HG03354 (cell line): ENCODE results near the gene CDC42EP2.

Experiments
- ATAC-seq: cut with Tn5 transposase; IDR thresholded peaks from one replicate; pipeline ENCODE4 v1.9.1; 2021; ENCODE audit warnings: mild to moderate bottlenecking; ENCODE audit not compliant: unreplicated experiment, poor library complexity, severe bottlenecking

The CDC42EP2 gene

GRCh38 chr11:65295571-65296341, 18.9 kb upstream of the CDC42EP2 start:
- no peak for ATAC-seq

- no peak for ATAC-seq
These were observed 17.5 kb upstream of the CDC42EP2 start for GRCh38 chr11:65297026-65297672.

DNA sequence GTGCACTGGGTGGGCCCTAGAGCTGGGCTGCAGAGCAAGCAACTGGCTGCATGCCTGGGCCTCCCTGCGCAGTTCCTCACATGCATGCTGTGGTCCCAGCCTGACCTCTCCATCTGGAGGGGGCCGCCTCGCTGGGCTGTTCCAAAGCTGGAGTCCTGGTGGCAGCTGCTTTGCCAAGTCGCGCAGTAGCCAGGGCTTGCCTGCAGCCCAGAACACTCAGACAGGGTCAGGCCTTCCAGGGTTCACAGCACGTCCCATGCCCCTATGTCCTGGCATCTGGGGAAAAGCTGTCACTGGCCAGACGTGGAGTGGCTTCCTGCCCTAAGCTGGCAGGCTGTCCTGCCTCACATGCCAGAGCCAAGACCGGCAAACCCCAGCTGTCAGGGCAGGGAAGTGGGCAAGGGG, 16.5 kb upstream of the CDC42EP2 start:
- no peak for ATAC-seq

- no peak for ATAC-seq
These were observed 15.9 kb upstream of the CDC42EP2 start for GRCh38 chr11:65298655-65299179.

- no peak for ATAC-seq
These were observed 13.9 kb upstream of the CDC42EP2 start for GRCh38 chr11:65300621-65301275.

- ATAC-seq: no peak
These were observed 13.0 kb upstream of the CDC42EP2 start for GRCh38 chr11:65301491-65302329.

GRCh38 chr11:65303555-65303954, 11.1 kb upstream of the CDC42EP2 start:
- no peak for ATAC-seq

DNA sequence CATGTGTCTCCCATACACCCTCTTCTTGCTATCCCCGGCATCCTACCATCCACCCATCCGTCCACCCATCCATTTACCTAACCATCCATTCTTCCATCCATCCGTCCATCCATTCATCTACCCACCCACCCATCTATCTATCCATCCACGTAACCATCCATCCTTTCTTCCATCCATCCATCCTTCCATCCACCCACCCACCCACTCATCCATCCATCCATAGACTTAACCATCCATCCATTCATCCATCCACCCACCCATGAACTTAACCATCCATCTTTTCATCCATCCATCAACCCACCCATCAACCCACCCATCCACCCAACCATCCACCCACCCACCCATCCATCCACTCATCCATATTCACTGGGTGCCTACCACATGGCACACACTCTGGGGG, 10.6 kb upstream of the CDC42EP2 start:
- no peak for ATAC-seq

GRCh38 chr11:65304613-65305012, 10.1 kb upstream of the CDC42EP2 start:
- ATAC-seq: no peak

DNA sequence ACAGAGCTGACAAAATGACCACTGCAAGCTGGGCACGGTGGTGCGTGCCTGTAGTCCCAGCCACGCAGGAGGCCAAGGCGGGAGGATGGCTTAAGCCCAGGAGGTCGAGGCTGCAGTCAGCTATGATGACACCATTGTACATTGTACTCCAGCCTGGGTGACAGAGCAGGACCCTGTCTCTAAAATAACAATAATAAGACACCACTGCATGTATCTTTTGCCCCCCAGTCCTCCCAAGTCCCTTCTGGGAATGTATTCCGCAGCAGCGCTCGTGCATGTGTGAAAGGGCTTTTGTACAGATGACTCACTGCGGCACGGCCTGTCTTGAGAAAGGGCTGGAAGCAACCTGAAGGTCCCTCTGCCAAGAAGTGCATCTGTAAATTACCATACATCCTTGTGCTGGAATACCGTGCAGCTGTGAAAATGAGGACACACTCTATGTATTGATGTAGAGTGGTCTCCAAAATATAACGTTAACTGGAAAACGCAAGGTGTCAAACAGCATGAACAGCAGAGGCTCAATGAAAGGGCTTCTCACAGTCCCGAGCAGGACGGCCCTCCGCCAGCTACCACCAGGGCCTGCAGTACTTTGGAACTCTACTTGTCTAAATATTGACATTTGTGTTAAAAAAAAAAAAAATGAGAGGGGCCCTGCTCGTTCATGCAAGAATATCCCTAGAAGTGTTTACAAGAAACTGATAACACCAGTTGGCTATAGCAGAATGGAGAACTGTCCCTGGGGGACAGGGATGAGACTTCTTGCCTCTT, 9.0 kb upstream of the CDC42EP2 start:
- ATAC-seq: no peak

DNA sequence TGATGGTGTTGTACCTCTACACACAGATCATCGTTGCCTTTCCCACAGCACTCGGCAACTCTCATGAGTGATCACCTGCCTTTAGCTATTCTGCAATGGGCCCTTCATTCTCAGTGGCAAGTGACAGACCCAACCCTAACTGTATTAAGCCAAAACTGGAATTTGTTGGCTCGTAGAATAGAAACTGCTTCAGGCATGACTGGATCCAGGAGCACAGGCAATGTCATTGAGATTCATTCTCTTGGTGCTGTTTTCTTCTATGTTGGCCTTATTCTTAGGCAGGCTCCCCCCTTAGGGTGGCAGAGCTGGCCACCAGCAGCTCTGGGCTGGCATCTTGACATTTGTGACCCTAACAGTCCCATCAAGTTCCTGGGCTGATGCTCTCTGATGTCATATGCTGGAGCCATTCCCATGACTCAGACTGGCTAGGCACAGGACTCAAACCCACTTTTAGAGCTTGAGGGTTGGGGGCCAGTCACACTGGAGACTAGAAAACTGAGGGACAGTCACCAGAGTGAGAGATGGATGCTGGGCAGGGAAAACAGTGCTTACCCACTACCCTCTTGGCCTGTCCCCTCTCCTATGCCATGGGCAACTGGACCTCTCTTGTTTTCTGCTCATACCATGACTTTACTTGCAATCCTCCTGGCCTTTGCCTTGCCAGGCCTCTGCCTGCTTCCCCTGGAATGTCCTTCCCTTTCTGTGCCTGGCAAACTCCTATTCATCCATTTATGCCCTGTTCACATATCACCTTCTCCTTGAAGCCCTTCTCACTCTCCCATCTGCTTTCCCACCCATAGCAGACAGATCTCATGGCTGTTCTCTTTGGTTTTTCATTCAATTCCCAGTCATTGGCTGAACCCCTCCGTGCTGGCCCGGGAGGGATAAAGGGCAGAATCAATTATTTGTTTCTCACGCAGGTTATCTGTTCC, 7.1 kb upstream of the CDC42EP2 start:
- ATAC-seq: no peak

- no peak for ATAC-seq
These were observed 6.3 kb upstream of the CDC42EP2 start for GRCh38 chr11:65308281-65308891.

DNA sequence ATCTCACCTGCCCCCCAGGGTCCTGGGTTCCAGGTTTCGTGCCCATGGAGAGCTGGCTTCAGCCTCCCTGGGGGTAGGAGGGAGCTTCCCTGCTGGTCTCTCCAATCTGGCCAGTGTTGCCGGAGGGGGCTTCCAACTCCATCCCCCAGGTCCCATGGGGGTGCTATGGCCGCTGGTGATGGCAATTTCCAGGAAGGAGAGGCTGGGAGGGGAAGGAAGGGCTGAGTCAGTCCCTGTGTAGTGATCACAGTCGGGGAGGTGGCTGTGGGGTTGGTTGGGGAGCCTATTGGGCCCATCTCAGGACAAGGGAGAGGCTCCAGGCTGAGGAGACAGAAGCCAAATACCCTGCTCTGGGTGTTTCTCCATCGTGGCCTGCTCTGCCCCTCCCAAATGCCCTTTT, 5.7 kb upstream of the CDC42EP2 start:
- ATAC-seq: no peak

DNA sequence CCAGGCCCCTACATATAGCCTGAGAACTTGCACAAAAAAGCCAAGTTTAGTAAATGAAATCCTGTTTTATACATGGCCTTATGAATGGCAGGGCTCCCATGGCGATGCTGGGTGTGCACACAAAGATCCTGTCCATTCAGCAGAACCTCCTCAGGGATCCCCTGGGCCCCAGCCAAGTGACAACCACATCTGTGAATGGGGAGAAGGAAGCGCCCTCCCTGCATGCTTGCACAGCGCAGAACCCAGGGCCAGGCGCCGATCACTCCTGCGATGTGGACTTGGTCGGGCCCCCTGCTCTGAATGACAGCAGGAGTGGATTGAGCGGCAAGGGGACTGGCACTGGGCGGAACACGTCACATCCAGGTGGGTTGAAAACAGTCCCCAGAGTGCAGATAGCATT, 4.5 kb upstream of the CDC42EP2 start:
- ATAC-seq: no peak

- ATAC-seq: no peak
These were observed 3.9 kb upstream of the CDC42EP2 start for GRCh38 chr11:65310736-65311135.

DNA sequence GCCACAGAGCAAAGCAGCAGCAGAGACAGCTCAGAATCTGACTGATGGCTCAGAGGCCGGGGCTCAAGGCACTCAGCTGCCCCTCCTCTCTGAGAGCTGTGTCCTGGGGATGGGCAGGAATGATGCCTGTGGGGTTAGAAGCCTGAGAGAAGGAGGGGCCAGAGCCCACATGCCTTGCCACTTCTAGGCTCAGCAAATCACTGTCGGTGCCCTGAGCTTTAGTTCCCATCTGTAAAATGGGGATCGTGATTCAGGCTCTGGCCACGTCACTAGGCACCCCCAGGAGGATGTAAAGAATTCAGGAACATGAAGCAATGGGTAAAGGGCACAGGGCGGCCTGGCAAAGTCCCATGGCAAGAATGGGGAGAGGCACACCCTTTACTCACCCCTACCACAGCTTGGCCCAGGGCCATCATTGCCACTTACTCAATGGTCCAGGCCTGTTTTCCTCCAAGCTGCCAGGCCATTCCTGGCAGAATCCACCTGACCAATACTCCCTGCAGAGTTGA, 3.4 kb upstream of the CDC42EP2 start:
- ATAC-seq: no peak

GRCh38 chr11:65315204-65315865, 669 bp downstream of the CDC42EP2 start:
- no peak for ATAC-seq
